ENCODE results near the gene ANKRD11. TPM values are rescaled to one million over a fixed set of nuclear protein-coding genes. Genes with fewer than 3 reads are reported as not detected.

The ANKRD11 gene
- total RNA-seq, 1 donor from 2014 or later, result 37.1 TPM

Other genes with a start within 250 kb of the ANKRD11 start
- 196 and 234 TPM in 2 replicates for gene SPG7, start 17.8 kb upstream of the ANKRD11 start, total RNA-seq
- gene RPL13, start 70.1 kb upstream of the ANKRD11 start, total RNA-seq, result 4,195 and 7,550 TPM in 2 replicates
- gene CPNE7, start 85.2 kb upstream of the ANKRD11 start, total RNA-seq, result 8.1 and 10.8 TPM in 2 replicates
- not detected in 2 replicates for gene DPEP1, start 123.1 kb upstream of the ANKRD11 start, total RNA-seq
- gene CHMP1A, start 167.1 kb upstream of the ANKRD11 start, total RNA-seq, result 60.6 and 74.7 TPM in 2 replicates
- gene SPATA33, start 167.3 kb upstream of the ANKRD11 start, total RNA-seq, result 4.1 and 7.1 TPM in 2 replicates
- 43.3 and 43.6 TPM in 2 replicates for gene CDK10, start 196.1 kb upstream of the ANKRD11 start, total RNA-seq
- gene SPATA2L, start 211.1 kb upstream of the ANKRD11 start, total RNA-seq, result 15.0 and 15.4 TPM in 2 replicates
- gene VPS9D1, start 230.3 kb upstream of the ANKRD11 start, total RNA-seq, result 10.5 and 10.6 TPM in 2 replicates
- gene ZNF276, start 231.0 kb upstream of the ANKRD11 start, total RNA-seq, result 11.3 and 19.8 TPM in 2 replicates